HCEC 1CT (cell line): ENCODE measurements around the gene RASA1.
A peak's percentile ranks its signal among the peaks of the same experiment; 100 is the strongest.
"Not testable (repeated sequence)": the region's sequence is repeated elsewhere in the genome, so short reads cannot be mapped to it uniquely, and the experiment has no call there.

Experiments
- DNase-seq: peaks from one replicate; pipeline ENCODE4 v3.0.0-alpha.2; 2017

The RASA1 gene

GRCh38 chr5:87287266-87287665 lies 19.6 kb downstream of the RASA1 start:
- not testable (repeated sequence) for DNase-seq

- DNase-seq: peak; percentile 43
Measured at GRCh38 chr5:87298692-87299362, 31.1 kb downstream of the RASA1 start.

- DNase-seq: no peak
Measured at GRCh38 chr5:87300176-87300575, 32.5 kb downstream of the RASA1 start.

- peak; percentile 92 for DNase-seq
Measured at GRCh38 chr5:87300744-87301143, 33.1 kb downstream of the RASA1 start.

- DNase-seq: peak; percentile 75
Measured at GRCh38 chr5:87302061-87302460, 34.4 kb downstream of the RASA1 start.

- no peak for DNase-seq
Measured at GRCh38 chr5:87303324-87303723, 35.6 kb downstream of the RASA1 start.

GRCh38 chr5:87306090-87306489 lies 38.4 kb downstream of the RASA1 start:
- not testable (repeated sequence) for DNase-seq

GRCh38 chr5:87307796-87308423 lies 40.2 kb downstream of the RASA1 start:
- DNase-seq: no peak

- no peak for DNase-seq
Measured at GRCh38 chr5:87311405-87312279, 44.0 kb downstream of the RASA1 start.

GRCh38 chr5:87313216-87313615 lies 45.5 kb downstream of the RASA1 start:
- DNase-seq: no peak

- DNase-seq: no peak
Measured at GRCh38 chr5:87319469-87319868, 51.8 kb downstream of the RASA1 start.

GRCh38 chr5:87321605-87322004 lies 53.9 kb downstream of the RASA1 start:
- DNase-seq: no peak

GRCh38 chr5:87322381-87322780 lies 54.7 kb downstream of the RASA1 start:
- no peak for DNase-seq

- peak; percentile 45 for DNase-seq
Measured at GRCh38 chr5:87327998-87328397, 60.3 kb downstream of the RASA1 start.

GRCh38 chr5:87329114-87329513 lies 61.4 kb downstream of the RASA1 start:
- DNase-seq: no peak

GRCh38 chr5:87339986-87340385 lies 72.3 kb downstream of the RASA1 start:
- no peak for DNase-seq

- DNase-seq: no peak
Measured at GRCh38 chr5:87340716-87341115, 73.0 kb downstream of the RASA1 start.

- peak; percentile 16 for DNase-seq
Measured at GRCh38 chr5:87347272-87347671, 79.6 kb downstream of the RASA1 start.

- no peak for DNase-seq
Measured at GRCh38 chr5:87347841-87348240, 80.2 kb downstream of the RASA1 start.

- DNase-seq: no peak
Measured at GRCh38 chr5:87354496-87354895, 86.8 kb downstream of the RASA1 start.

GRCh38 chr5:87359106-87359505 lies 91.4 kb downstream of the RASA1 start:
- DNase-seq: no peak

- DNase-seq: no peak
Measured at GRCh38 chr5:87360132-87360531, 92.4 kb downstream of the RASA1 start.

GRCh38 chr5:87361031-87361445 lies 93.4 kb downstream of the RASA1 start:
- peak; percentile 12 for DNase-seq
